ENCODE results near the gene MICAL3.

DNA sequence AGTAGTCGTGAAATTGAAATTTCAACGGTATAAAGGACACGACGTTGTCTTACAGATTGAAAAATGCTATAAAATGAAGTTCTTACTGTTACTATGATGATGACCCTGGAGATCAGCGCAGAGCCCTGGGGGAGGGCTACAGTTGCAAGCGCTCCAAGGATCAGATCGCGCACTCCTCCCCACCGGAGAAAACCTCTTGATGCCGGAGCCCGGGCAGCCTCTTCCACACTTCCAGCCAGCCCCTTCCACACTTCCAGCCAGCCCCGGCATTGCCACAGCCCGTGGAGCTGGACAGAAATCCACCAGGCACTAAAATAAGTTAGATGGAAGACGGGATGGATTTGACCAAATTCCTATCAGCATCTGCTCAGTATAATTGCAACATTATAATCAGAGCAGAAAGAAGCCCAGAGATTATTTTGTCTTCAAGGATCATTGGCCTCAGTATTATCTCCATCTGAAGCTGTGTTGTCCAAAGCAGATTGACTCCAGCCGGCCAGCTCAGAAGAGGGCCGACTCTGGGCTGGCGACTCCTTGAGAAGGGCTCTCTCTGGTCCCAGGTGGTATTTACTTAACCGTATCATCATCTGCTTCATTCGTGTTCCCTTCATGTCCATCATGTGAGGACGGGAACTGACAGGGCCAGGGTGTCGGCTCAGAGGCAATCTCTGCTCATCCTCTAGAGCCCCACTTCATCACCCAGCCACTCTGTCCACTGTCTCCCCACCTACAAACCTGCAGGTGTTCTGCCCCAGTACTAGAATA, 777 bp upstream of the MICAL3 start:
- TF ChIP-seq, protein P1, sequence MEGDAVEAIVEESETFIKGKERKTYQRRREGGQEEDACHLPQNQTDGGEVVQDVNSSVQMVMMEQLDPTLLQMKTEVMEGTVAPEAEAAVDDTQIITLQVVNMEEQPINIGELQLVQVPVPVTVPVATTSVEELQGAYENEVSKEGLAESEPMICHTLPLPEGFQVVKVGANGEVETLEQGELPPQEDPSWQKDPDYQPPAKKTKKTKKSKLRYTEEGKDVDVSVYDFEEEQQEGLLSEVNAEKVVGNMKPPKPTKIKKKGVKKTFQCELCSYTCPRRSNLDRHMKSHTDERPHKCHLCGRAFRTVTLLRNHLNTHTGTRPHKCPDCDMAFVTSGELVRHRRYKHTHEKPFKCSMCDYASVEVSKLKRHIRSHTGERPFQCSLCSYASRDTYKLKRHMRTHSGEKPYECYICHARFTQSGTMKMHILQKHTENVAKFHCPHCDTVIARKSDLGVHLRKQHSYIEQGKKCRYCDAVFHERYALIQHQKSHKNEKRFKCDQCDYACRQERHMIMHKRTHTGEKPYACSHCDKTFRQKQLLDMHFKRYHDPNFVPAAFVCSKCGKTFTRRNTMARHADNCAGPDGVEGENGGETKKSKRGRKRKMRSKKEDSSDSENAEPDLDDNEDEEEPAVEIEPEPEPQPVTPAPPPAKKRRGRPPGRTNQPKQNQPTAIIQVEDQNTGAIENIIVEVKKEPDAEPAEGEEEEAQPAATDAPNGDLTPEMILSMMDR (IDR thresholded peaks at IDR 0.05; ENCODE audit: control extremely low read depth in 1 of 3, insufficient read depth in 1 of 3, low read depth in 1 of 3, low read length in 3 of 3), result no peak
- TF ChIP-seq KDM5A (IDR thresholded peaks at IDR 0.05; ENCODE audit: low read length), result no peak
